CD8-positive, alpha-beta memory T cell (primary cell): ENCODE measurements around the gene SPATA3. TPM values are rescaled to one million over a fixed set of nuclear protein-coding genes. Genes with fewer than 3 reads are reported as not detected.

Experiments used
- CTCF ChIA-PET: fragments of 350-600 bp; sonication (Branson Sonifier 250); formaldehyde crosslinking; loops from one replicate; lab custom pipeline; 2021; ENCODE audit warnings: antibody characterized with exemption; lab: Charles Lee
- POLR2A ChIA-PET: fragments of 350-600 bp; sonication (Branson Sonifier 250); formaldehyde crosslinking; loops from one replicate; lab custom pipeline; 2021; ENCODE audit warnings: antibody characterized with exemption; lab: Charles Lee
- DNase-seq, 5 donors: peaks; one replicate each; pipeline versions ENCODE4 v3.0.0 to v3.0.0-alpha.2; 2020 to 2022; ENCODE audit warnings: mixed read lengths in 1 of 5
- H3K27ac ChIP-seq: one replicate; pipeline ENCODE4 v1.7.0; 2013; ENCODE audit warnings: low read depth, mild to moderate bottlenecking, low read length, moderate library complexity
- H3K27me3 ChIP-seq: 2 replicates; pipeline ENCODE4 v1.7.0; 2013; ENCODE audit warnings: low read length, mild to moderate bottlenecking; ENCODE audit not compliant: insufficient read depth, poor library complexity, severe bottlenecking
- H3K36me3 ChIP-seq: 2 replicates; pipeline ENCODE4 v1.7.0; 2013; ENCODE audit warnings: mild to moderate bottlenecking, low read length, moderate library complexity; ENCODE audit not compliant: insufficient read depth
- H3K4me1 ChIP-seq: 2 replicates; pipeline ENCODE4 v1.7.0; 2013; ENCODE audit warnings: mild to moderate bottlenecking, low read length, moderate library complexity; ENCODE audit not compliant: insufficient read depth
- H3K4me3 ChIP-seq: 2 replicates; pipeline ENCODE4 v1.7.0; 2013; ENCODE audit warnings: mild to moderate bottlenecking, low read length
- H3K9me3 ChIP-seq: 2 replicates; pipeline ENCODE4 v1.7.0; 2013; ENCODE audit warnings: mild to moderate bottlenecking, low read length
- H3K27ac Mint-ChIP-seq, 8 donors: one replicate each; pipeline ENCODE4 v1.8.0; 2020 to 2021; ENCODE audit warnings: mixed read lengths in 8 of 8, mild to moderate bottlenecking in 6 of 8, inconsistent platforms in 3 of 8, moderate library complexity in 3 of 8
- H3K27me3 Mint-ChIP-seq, 2 donors: one replicate each; pipeline ENCODE4 v1.8.0; 2020 to 2021; ENCODE audit warnings: mixed read lengths in 2 of 2, mild to moderate bottlenecking in 1 of 2, moderate library complexity in 1 of 2
- H3K36me3 Mint-ChIP-seq, 3 donors: one replicate each; pipeline ENCODE4 v1.8.0; 2020 to 2021; ENCODE audit warnings: mixed read lengths in 3 of 3, inconsistent platforms in 1 of 3, mild to moderate bottlenecking in 1 of 3
- H3K4me1 Mint-ChIP-seq, 3 donors: one replicate each; pipeline ENCODE4 v1.8.0; 2020 to 2021; ENCODE audit warnings: mixed read lengths in 3 of 3, inconsistent platforms in 1 of 3, mild to moderate bottlenecking in 1 of 3
- H3K4me3 Mint-ChIP-seq, 7 donors: one replicate each; pipeline ENCODE4 v1.8.0; 2020 to 2021; ENCODE audit warnings: mixed read lengths in 7 of 7, mild to moderate bottlenecking in 6 of 7, moderate library complexity in 4 of 7, inconsistent platforms in 2 of 7
- H3K9me3 Mint-ChIP-seq, 5 donors: one replicate each; pipeline ENCODE4 v1.8.0; 2020 to 2022; ENCODE audit warnings: mixed read lengths in 5 of 5, mild to moderate bottlenecking in 3 of 5, moderate library complexity in 2 of 5, inconsistent platforms in 1 of 5
- polyA plus RNA-seq: library from polyadenylated mRNA; unstranded; fragments of 300-500 nt; fragmentation: Illumina TruSeq; gene quantifications from one replicate; pipeline ENCODE4 v1.2.3, GENCODE V29; 2021
- total RNA-seq, 2 experiments: library from RNA; stranded (reverse); gene quantifications; one replicate each; pipeline ENCODE4 v1.2.3, GENCODE V29; 2021

SPATA3 gene
- total and polyA plus RNA-seq, 3 experiments from 2014 or later: 0.24 TPM; not detected in 2

DNA sequence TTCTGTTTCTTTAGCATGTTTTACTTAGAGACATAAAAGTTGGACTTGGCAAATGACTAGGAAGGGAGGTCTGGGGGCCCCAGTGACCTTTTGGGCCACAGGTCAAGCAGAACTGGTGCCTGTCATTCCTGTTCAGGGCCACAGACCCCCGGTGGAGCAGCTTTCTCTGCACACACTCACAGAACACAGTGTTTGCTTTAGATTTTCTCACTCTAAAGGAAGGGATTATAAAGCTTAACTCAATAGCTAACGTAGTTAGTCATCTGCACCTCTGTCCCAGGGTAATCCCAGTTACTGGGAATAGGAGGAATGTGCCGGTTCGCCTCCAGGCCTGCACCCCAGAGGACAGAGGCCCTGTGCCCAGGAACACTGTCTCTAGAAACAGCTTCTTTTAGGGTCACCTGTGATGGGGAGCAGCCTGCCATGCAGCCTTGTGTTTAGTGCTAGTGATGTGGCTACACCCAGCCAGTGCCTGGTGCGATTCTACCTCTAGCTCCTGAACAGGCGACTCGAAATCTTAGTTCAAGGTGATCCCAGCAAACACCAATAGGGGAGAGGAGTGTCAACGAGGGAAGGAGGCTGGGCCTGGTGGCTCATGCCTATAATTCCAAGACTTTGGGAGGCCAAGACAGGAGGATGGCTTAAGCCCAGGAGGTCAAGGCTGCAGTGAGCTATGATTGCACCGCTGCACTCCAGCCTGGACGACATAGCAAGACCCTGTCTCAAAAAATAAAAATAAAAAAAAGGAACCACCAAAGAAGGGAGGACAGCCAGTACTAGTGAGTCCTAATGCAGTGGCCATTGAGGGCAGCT lies 11.6 kb downstream of the SPATA3 start:
- Mint-ChIP-seq H3K27me3 (peaks cover 8 to 10% of the 10 kb centered on the region in 2 donors), H3K4me1 (peaks cover 0 to 5% (median 2%) of the 10 kb centered on the region in 3 donors), H3K36me3 (peaks cover 0 to 12% (median 0%) of the 10 kb centered on the region in 3 donors), H3K9me3 (peaks cover 0 to 3% (median 3%) of the 10 kb centered on the region in 5 donors), H3K4me3 (no peak overlapping the region), H3K27ac (no peak overlapping the region)
- H3K36me3 ChIP-seq: no peaks in the 10 kb centered on the region
- H3K27me3 ChIP-seq: no peaks in the 10 kb centered on the region
- no peak overlapping the region for H3K27ac ChIP-seq
- no peak overlapping the region for H3K4me3 ChIP-seq
- no peaks in the 10 kb centered on the region for H3K9me3 ChIP-seq
- DNase-seq: no peak
- ChIA-PET POLR2A (no interaction called here), CTCF (interaction anchor here (1.0 to 2.0 kb wide), 3 partner anchors 20 to 183 kb away, joined by 4 to 5 read pairs (median 4); no protein-coding TSS in a partner anchor)
- H3K4me1 ChIP-seq: no peaks in the 10 kb centered on the region

DNA sequence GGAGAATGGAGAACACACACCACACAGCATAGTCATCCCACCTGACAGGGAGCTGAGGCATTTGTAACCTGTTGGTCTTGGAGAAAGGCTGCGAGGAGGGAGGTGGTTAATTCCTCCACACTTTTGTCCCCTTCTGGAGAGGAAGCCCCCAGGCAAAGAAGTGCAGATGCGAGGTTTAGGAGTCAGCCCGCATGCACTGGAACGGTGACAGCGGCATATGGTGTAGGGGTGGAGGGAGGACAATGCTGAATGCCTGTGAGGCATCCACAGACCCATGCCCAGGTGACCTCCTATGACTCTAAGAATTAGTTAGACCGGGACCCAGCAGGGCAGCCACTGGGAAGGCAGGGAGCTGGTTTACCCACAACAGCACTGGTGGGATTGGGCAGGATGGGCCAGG lies 12.2 kb downstream of the SPATA3 start:
- peaks cover 5 to 15% of the 10 kb centered on the region in 2 donors for H3K27me3 Mint-ChIP-seq
- peaks cover 0 to 5% (median 2%) of the 10 kb centered on the region in 3 donors for H3K4me1 Mint-ChIP-seq
- Histone ChIP-seq H3K27me3 (no peaks in the 10 kb centered on the region), H3K4me1 (no peaks in the 10 kb centered on the region), H3K27ac (no peak overlapping the region), H3K4me3 (no peak overlapping the region), H3K9me3 (no peaks in the 10 kb centered on the region), H3K36me3 (no peaks in the 10 kb centered on the region)
- H3K36me3 Mint-ChIP-seq: peaks cover 0 to 10% (median 0%) of the 10 kb centered on the region in 3 donors
- DNase-seq: no peak
- no peak overlapping the region for H3K27ac Mint-ChIP-seq
- peaks cover 0 to 3% (median 3%) of the 10 kb centered on the region in 5 donors for H3K9me3 Mint-ChIP-seq
- no peak overlapping the region for H3K4me3 Mint-ChIP-seq
- ChIA-PET CTCF (interaction anchor here (1.0 to 1.4 kb wide), 2 partner anchors 20 to 184 kb away, joined by 4 read pairs; no protein-coding TSS in a partner anchor), POLR2A (no interaction called here)

DNA sequence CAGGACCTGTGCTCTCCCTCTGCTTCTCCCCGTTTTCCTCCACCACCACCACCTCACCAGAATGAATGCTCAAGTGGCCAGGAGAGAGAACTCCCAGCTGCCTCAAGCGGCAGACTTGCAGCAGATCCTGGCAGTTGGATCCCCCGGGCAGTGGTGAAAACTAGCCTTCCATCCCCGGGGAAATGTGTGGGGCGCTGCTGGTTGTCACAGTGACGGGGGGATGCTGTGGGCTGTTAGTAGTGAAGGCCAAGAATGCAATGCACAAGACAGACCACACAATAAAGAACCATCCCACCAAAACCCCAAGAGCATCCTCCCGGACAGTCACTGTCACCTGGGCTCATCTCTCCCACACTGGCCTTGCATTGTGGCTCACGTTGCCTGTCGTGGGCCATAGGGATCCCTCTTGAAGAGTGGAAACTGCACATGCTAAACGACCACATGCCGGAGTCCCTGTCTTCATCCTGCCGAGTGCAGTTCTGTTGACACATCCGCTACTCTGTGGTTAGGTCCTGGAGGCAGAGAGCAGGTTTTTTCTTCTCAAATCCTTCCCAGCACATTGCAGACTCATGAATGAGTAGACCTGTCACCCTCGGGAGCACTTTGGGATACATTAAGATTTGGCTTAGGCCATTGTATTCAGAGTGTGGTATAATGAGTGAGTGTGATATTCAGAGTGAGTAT lies 13.5 kb downstream of the SPATA3 start:
- peaks cover 0 to 5% (median 2%) of the 10 kb centered on the region in 3 donors for H3K4me1 Mint-ChIP-seq
- Histone ChIP-seq H3K36me3 (no peaks in the 10 kb centered on the region), H3K4me3 (no peak overlapping the region), H3K27ac (no peak overlapping the region), H3K9me3 (no peaks in the 10 kb centered on the region), H3K4me1 (no peaks in the 10 kb centered on the region), H3K27me3 (no peaks in the 10 kb centered on the region)
- H3K4me3 Mint-ChIP-seq: no peak overlapping the region
- no peak for DNase-seq
- peaks cover 0 to 3% (median 3%) of the 10 kb centered on the region in 5 donors for H3K9me3 Mint-ChIP-seq
- ChIA-PET CTCF (no interaction called here), POLR2A (no interaction called here)
- H3K27me3 Mint-ChIP-seq: peaks cover 9 to 16% of the 10 kb centered on the region in 2 donors
- no peak overlapping the region for H3K27ac Mint-ChIP-seq
- H3K36me3 Mint-ChIP-seq: peaks cover 0 to 9% (median 0%) of the 10 kb centered on the region in 3 donors

DNA sequence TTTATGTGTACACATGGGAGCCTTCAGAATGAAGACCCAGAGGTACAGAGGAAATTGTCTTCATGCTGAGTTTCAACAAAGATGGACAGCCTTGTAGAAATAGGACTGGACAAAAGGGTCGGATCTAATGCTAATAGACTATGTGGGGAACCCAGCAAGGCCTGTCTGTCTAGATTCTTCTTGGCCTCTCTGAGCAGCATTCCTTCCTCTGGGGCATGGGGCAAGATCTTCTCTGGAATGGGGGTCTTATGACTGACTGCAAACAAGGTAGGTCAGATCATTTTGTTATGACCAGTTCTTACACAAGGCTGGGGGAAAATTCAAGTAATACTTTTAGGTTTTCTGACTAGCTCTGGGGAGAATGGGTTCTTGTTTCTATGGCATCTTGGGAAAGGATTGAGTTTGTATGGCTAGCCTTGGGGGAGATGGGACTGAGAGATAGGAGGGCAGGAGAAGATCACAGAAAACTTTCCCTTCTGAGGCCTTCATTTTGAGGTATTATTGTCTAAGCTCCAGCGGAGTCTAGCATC lies 14.3 kb downstream of the SPATA3 start:
- Histone ChIP-seq H3K4me3 (no peak overlapping the region), H3K27ac (no peak overlapping the region), H3K27me3 (no peaks in the 10 kb centered on the region), H3K9me3 (no peaks in the 10 kb centered on the region), H3K4me1 (no peaks in the 10 kb centered on the region), H3K36me3 (no peaks in the 10 kb centered on the region)
- no peak for DNase-seq
- Mint-ChIP-seq H3K27ac (peak overlapping the region in 1 of 8 donors; percentile 87), H3K36me3 (peaks cover 0 to 4% (median 0%) of the 10 kb centered on the region in 3 donors), H3K27me3 (peaks cover 13 to 19% of the 10 kb centered on the region in 2 donors), H3K9me3 (peaks cover 0 to 3% (median 0%) of the 10 kb centered on the region in 5 donors), H3K4me3 (no peak overlapping the region), H3K4me1 (peaks cover 0 to 4% (median 2%) of the 10 kb centered on the region in 3 donors)
- ChIA-PET CTCF (no interaction called here), POLR2A (interaction anchor here (0.7 kb wide), 1 partner anchor 332 kb away, joined by 3 read pairs; no protein-coding TSS in a partner anchor)

DNA sequence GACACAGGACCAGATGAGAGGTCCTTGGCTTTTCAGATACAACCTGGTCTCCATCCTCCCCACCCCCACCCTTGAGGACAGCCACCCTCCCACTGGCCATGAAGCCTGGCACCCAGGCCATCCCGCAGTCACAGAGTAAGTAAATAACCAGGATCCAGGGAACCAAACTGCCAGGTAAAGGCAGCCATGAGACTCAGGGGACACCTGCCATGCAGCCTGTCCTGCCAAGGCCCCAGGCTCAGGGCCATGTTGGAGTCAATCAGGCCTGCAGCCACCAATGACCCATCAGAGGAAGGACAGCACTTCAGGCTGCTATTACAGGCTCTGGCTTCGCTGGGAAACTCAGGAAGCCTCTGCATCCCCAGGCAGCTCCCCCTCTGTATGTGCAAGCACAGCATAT lies 15.6 kb downstream of the SPATA3 start:
- H3K36me3 ChIP-seq: no peaks in the 10 kb centered on the region
- no peak overlapping the region for H3K4me3 ChIP-seq
- no peaks in the 10 kb centered on the region for H3K27me3 ChIP-seq
- H3K36me3 Mint-ChIP-seq: no peaks in the 10 kb centered on the region
- no peaks in the 10 kb centered on the region for H3K4me1 ChIP-seq
- no peak for DNase-seq
- peaks cover 19 to 22% of the 10 kb centered on the region in 2 donors for H3K27me3 Mint-ChIP-seq
- ChIA-PET CTCF (no interaction called here), POLR2A (no interaction called here)
- H3K9me3 Mint-ChIP-seq: no peaks in the 10 kb centered on the region
- H3K9me3 ChIP-seq: no peaks in the 10 kb centered on the region
- H3K27ac ChIP-seq: no peak overlapping the region
- H3K4me1 Mint-ChIP-seq: no peaks in the 10 kb centered on the region
- no peak overlapping the region for H3K4me3 Mint-ChIP-seq
- H3K27ac Mint-ChIP-seq: no peak overlapping the region

DNA sequence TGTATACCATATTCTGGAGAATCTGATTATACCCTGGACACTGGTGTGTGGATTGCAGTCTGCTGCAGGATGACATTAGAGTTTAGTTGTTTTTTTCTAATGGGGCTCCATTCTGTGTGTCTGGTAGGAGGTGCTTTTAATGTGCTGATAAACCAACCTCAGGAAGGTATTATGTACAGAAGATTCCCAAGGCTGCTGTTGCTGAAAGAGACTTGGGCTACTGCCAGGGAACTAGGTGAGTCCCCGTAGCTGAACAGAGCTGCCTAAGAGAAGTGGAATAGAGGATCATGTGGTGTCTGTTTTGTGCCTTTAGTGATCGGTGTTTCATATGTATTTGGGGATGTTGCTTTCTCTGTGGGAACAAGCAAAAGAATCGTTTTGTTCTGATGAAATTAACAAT lies 16.5 kb downstream of the SPATA3 start:
- Histone ChIP-seq H3K27ac (no peak overlapping the region), H3K4me1 (no peaks in the 10 kb centered on the region), H3K4me3 (no peak overlapping the region), H3K36me3 (no peaks in the 10 kb centered on the region), H3K9me3 (no peaks in the 10 kb centered on the region), H3K27me3 (no peaks in the 10 kb centered on the region)
- H3K27ac Mint-ChIP-seq: no peak overlapping the region
- no peaks in the 10 kb centered on the region for H3K36me3 Mint-ChIP-seq
- no peaks in the 10 kb centered on the region for H3K9me3 Mint-ChIP-seq
- H3K4me3 Mint-ChIP-seq: no peak overlapping the region
- H3K27me3 Mint-ChIP-seq: peaks cover 19 to 32% of the 10 kb centered on the region in 2 donors
- CTCF ChIA-PET: no interaction called here
- POLR2A ChIA-PET: no interaction called here
- DNase-seq: no peak
- no peaks in the 10 kb centered on the region for H3K4me1 Mint-ChIP-seq

DNA sequence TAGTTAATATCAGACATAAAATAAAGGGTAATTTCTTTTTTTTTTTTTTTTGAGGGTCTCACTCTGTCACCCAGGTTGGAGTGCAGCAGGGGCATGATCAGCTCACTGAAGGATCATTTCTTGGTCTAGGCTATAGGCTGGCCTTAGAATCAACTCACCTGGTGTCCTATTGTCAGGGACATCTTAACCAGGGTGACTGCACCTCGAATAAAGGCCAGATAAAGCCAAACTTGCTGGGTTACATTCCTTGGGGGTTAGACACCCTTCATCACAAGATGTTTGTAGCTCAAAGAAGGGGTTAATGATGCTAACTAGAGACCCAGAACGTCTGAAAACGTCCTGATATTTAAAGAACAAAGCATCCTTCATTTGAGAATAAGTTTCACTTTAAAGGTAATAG lies 17.9 kb downstream of the SPATA3 start:
- CTCF ChIA-PET: no interaction called here
- no peaks in the 10 kb centered on the region for H3K4me1 ChIP-seq
- H3K27ac Mint-ChIP-seq: no peak overlapping the region
- POLR2A ChIA-PET: no interaction called here
- no peak overlapping the region for H3K27ac ChIP-seq
- no peaks in the 10 kb centered on the region for H3K36me3 ChIP-seq
- H3K9me3 ChIP-seq: no peaks in the 10 kb centered on the region
- H3K36me3 Mint-ChIP-seq: no peaks in the 10 kb centered on the region
- peaks cover 14 to 37% of the 10 kb centered on the region in 2 donors for H3K27me3 Mint-ChIP-seq
- no peak for DNase-seq
- no peaks in the 10 kb centered on the region for H3K4me1 Mint-ChIP-seq
- H3K4me3 Mint-ChIP-seq: no peak overlapping the region
- no peaks in the 10 kb centered on the region for H3K27me3 ChIP-seq
- no peak overlapping the region for H3K4me3 ChIP-seq
- no peaks in the 10 kb centered on the region for H3K9me3 Mint-ChIP-seq
